Measurements from ENCODE around the gene DNAH6.

DNAH6 gene

DNA sequence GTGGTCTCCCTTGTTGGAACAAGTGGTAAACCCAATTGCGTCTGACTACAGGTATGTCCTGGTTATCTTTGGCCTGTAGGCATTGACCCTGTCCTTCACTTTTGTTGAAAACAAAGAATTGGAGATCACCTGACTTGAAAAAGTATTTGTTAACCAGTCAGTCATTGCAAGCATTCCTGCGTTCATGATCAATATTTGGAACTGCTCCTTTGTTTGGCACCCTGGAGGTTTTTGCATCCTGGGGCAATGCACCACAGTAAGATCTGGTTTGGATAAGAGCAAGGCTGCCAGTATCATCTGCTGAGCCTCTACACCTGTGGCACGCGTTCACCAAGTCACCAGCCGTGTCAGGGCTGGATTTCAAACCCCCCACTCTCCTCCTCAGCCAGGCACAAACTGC lies 115.7 kb downstream of the DNAH6 start:
- no peak for DNase-seq (ENCODE audit: low read depth in 3 of 3)

DNA sequence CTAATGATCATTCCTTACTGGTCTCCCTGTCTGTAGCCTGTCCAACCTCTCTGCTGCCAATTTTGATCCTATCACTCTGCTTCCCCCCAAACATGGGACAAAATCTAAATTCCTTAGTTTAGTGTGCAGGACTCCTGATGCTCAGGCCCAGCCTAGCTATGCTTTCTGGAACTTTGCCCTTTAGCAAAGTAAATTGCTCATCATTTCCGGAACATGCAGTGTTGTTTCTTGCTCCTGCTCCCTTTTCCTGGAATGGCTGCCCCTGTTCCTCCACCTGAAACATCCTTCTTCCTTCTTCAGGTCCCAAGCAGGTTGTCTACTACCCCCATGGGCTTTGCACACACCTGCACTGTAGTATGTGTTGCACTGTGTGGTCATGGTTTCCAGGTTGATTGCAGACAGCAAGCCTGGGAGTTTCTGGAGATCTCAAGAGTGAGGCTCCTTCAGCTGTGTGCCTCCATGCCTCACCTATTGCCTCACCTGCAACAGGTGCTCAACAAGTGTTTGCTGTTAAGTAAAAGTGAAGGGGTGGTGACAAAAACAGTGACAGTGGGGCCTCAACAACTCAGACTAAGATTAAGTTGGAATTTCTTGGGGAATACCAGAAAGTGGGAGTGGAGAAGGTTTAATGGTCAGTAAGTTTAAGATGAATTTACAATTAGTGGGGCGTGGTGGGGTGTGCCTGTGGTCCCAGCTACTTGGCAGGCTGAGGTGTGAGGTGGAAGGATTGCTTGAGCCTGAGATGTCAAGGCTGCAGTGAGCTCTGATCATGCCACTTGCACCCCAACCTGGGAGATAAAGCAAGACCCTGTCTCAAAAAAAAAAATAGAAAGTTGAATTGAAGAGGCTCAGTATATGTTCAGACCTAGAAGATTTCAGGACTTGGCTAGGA lies 120.0 kb downstream of the DNAH6 start:
- DNase-seq (ENCODE audit: low read depth in 3 of 3), result no peak

DNA sequence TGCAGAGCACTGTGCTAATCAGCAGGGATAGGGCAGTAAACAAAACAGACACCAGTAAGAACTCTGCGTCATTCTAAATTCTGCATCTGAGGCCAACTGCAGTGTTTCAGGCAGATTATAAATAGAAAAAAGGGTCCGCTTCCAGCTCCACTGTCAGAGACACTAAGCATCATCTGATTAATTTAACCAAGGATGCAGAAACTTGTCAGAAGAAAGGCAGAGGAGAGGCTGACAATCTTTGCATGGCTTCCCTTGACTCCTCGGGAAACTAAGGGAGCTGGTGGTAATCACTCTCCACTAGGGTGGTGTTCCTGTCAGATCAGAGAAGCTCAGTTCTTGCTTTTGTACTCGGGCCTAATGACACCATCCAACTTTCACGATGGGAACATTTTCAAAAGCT lies 123.5 kb downstream of the DNAH6 start:
- no peak for DNase-seq (ENCODE audit: low read depth in 3 of 3)

DNA sequence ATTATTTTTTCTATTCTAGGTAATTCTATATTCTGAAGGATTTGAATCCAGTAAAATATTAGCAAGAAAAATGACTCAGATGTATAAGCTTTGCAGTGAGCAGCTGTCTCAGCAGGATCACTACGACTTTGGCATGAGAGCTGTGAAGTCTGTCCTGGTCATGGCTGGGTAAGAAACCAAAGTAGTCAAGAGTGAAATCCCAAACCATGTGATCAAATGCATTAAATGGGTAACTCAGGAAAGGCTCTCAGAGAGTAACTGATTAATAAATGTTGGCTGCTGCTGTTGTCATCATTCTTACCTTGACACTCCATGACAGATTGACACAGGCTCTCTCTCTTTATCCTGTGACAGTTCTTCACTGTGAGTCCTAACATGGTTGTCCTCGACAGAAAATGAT lies 124.1 kb downstream of the DNAH6 start:
- no peak for DNase-seq (ENCODE audit: low read depth in 3 of 3)

DNA sequence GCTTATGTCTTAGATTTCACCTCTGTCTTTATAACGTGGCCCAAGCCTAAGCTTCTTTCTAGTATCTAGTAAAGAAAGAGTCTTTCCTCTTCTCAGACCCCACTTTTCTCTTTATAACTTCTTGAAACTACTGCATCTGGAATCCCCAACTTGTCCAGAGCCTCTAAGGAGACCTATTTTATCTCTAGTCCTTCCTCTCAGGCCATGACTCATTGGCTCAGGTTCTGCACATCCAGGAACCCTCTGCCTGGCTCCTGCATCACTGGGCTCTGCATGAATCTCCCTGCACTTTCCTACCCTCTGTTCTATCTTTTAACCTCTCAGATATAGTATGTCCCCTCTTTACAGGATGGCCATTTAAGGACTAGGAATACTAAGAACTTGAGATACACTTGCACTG lies 124.7 kb downstream of the DNAH6 start:
- DNase-seq (ENCODE audit: low read depth in 3 of 3), result no peak

DNA sequence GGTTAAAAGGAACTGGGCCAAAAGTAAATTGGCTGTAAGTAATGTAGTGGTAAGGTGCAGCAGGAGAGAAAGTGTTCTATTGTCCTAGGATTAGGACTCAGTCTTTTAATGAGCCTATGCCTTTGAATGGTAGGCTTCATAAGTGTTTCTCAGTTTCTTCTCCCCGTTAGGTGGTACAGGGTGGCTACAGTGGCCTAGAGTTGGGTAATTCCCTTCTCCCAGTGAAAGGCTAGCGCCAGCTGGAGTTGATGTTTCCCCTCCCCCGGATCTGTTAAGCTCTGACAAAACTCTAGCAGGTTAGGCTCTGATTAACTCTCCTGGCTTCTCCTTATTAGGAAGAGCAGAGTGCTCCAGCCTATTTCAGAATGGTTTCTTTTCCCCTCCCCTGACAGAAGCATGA lies 127.7 kb downstream of the DNAH6 start:
- no peak for DNase-seq (ENCODE audit: low read depth in 3 of 3)

DNA sequence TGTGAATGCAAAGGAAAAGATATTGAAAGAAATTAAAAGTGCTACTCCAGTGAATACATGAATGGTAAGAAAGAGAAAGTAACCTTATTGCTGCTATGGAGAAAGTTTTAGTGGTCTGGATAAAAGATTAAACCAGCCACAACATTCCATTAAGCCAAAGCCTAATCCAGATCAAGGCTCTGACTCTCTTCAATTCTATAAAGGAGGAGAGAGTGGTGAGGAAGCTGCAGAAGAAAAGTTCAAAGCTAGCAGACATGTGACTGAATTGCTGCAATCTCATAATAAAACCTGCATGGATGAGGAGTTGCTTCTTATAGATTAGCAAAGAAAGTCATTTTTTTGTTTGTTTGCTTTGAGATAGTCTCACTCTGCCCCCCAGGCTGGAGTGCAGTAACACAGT lies 130.2 kb downstream of the DNAH6 start:
- DNase-seq (ENCODE audit: low read depth in 3 of 3), result no peak

DNA sequence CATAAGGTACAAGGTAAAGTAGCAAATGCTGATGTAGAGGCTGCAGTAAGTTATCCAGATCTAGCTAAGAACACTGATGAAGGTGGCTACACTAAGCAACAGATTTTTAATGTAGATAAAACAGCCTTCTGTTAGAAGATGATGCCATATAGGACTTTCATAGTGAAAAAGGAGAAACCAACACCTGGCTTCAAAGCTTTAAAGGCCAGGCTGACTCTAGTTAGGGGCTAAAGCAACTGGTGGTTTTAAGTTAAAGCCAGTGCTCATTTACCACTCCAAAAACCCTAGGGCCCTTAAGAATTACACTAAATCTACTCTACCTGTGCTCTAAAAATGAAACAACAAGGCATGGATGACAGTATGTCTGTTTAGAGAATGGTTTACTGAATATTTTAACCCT lies 131.0 kb downstream of the DNAH6 start:
- DNase-seq (ENCODE audit: low read depth in 3 of 3), result no peak

DNA sequence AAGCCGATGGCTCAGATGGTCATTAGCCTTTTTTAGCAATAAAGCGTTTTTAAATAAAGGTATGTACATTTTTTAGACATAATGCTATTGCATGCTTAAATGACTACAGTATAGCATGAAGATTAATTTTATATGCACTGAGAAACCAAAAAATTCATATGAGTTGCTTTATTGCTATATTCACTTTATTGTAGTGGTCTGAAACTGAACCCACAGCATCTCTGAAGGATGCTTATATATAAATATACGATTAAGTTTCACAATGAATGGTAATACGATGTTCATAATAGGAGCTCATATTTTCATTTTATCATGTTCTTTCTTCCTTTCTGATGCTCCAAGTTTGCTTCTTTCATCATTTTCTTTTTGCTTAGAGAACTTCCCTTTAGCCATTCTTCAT lies 132.8 kb downstream of the DNAH6 start:
- DNase-seq (ENCODE audit: low read depth in 3 of 3), result no peak

DNA sequence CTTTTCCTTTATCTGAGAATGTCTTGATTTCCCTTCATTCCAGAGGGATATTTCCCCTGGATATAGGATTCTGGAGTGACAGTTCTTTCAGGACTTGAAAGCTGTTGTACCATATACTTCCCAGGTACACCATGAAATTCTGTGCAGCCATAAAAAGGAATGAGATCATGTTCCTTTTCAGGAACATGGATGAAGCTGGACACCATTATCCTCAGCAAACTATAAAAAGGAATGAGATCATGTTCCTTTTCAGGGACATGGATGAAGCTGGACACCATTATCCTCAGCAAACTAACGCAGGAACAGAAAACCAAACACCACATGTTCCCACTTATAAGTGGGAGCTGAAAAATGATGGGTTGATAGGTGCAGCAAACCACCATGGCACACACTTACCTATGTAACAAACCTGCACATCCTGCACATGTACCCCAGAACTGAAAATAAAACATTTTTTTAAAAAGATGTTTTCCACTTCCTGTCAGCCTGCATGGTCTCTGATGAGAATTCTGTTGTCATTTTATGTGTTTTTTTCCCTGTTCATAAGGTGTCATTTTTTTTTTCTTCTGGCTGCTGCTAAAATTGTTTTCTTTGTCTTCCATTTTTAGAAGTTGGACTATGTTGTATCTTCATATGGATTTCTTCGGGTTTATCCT lies 133.3 kb downstream of the DNAH6 start:
- DNase-seq (ENCODE audit: low read depth in 3 of 3), result no peak

DNA sequence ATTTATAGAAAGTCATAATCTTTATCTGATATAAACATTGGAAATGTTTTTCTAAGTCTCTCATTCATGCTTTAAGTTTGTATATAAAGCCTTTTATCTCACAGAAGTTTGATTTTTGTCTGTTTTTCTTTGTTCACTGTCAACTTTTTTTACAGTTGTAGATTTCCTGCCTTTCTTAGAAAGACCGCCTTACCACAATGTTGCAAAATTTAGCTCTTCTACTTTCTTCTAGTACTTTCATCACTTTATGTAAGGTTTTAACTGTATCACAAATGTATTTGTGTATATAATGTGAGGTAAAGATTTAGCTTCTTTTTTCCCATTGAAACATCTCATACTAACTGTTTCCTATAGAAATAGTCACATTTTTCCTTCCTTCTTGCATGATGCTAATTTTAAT lies 136.1 kb downstream of the DNAH6 start:
- DNase-seq (ENCODE audit: low read depth in 3 of 3), result no peak

DNA sequence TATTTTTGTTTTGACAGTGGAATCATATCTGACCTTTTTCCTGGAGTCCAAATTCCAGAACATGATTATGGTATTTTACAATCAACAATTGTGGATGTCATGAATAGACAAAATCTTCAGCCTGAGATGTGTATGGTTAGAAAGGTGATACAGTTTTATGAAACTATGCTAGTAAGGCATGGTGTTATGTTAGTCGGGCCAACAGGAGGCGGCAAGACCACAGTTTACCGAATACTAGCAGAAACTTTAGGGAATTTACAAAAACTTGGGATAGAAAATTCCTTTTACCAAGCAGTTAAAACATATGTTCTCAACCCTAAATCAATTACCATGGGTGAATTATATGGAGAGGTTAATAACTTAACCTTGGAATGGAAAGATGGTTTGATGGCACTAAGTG lies 137.0 kb downstream of the DNAH6 start:
- no peak for DNase-seq (ENCODE audit: low read depth in 3 of 3)

DNA sequence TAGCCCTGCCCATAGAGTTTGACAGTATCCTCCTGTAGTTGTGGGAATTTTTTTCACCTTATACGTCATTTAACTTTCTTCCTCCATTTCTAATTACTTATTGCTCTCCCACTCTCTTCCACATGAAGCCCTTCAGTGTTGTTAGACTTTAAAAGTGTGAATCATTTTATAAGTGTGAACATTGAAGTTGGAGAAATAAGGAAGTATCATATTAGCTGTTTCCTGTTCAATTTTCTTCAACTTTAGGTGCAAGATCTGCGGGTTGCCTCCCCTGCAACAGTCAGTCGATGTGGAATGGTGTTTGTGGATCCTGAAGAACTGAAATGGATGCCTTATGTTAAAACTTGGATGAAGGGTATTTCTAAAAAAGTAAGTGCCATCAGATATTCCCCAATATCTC lies 138.1 kb downstream of the DNAH6 start:
- DNase-seq (ENCODE audit: low read depth in 3 of 3), result no peak

DNA sequence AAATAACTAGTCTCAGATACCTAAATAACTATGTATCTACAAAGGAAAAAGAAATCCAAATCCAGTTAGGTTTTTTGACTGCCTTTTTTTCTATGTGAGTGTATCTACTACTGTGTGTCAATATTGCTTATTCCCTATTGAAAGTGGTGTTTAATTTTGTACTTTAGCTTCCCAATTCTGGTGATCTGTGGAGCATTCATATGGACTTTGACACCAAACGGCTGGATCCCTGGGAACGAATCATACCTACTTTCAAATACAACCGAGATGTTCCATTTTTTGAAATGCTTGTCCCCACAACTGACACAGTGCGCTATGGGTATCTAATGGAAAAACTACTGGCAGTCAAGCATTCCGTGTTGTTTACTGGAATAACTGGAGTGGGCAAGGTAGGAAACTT lies 152.8 kb downstream of the DNAH6 start:
- DNase-seq (ENCODE audit: low read depth in 3 of 3), result no peak

DNA sequence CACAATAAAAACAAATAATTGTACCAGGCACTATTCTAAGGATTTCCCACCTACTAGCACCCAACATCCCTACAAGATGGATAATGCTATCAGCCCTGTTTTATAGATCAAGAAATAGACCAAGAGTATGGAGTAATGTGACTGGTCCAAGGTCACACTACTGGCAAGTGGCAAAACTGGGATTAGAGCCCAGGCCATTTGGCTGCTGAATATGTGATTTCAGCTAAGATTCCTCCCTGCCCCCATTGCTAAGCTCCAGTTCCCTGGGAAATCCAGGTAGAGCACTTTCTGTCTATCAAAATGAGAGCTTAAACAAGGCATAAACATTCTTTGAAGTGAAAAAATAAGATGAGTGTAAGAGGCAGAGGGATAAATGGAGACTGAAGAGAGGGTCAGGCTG lies 157.8 kb downstream of the DNAH6 start:
- no peak for DNase-seq (ENCODE audit: low read depth in 3 of 3)

DNA sequence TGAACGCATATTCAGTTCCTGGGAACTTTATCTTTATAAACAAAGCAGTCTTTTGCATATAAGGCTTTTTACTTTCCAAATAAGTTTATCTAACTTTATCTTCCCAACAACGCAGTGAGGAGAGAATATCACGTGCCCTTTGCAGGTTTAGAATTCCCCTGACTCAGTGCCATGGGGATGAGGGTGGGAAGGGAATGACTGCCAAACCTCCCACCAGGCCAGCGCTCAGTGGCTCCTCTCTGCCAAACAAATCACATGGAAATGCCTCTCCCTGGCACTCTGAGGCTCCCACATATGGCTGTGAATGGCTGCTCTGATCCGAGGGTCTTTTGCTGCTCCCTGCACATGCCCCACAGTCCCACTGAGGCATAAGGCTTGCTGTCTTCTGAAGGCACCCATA lies 158.3 kb downstream of the DNAH6 start:
- DNase-seq (ENCODE audit: low read depth in 3 of 3), result no peak

DNA sequence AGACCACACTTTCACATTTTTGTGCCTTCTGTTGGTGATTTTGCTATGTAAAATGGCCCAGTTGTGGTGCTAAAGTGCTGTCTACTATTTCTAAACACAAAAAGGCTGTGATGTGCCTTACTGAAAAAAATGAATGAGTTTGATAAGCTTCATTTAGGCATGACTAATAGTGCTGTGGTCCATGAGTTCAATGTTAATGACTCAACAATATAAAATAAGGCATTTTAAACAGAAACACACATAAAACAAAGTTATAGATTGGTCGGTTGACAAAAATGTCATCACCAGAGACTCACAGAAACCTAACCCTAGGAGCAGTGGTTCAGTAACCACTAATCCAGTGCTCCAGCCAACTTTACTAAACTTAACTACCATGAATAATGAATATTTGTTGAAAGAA lies 160.0 kb downstream of the DNAH6 start:
- no peak for DNase-seq (ENCODE audit: low read depth in 3 of 3)

DNA sequence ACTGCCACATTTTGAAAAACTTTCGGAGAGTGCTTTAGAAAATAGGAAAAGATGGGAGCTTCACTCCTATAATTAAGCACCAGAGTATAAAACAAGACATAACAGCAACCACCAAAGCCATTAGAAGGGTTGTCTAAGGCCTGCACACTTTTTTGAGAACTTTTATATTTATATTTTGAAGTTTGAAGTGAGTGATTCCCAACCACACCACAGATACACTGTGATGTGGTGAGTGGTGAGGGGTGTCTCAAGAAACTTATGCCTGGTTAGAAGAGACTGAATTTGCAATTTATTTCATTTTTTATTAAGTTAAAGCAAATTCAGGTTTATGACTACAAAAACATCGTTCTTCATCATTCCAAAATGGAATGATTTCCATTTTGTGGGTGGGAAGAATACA lies 161.9 kb downstream of the DNAH6 start:
- DNase-seq (ENCODE audit: low read depth in 3 of 3), result no peak

DNA sequence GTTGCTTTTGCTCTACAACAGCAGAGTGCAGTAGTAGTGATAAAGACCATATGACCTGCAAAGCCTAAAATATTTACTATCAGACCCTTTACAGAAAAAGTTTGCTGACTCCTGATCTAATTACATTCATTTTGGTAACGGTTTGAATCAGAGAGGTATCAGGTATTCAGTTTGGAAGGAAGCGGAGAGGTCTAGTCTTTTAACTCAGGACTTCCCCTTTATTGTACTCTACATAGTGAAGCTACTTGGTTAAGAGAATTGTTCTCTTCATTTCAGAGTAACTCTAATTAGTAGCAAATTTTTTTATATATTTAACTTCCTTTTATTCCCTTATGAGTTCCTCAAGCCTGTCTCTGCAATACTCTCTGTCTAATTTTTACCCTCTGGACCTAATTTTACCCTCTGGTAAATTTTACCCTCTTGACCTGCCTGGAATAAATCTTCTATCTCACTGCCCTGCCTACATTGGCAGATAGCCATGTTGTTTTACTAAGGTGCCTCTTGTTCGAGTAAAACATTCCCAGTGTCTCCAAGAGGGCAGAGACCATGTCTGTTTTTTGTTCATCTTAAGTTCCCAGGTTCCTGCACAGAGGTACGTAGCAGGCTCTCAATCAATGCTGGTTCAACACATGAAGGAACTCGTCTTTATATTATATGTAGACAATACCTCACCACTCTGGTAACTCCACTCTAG lies 170.6 kb downstream of the DNAH6 start:
- no peak for DNase-seq (ENCODE audit: low read depth in 3 of 3)

DNA sequence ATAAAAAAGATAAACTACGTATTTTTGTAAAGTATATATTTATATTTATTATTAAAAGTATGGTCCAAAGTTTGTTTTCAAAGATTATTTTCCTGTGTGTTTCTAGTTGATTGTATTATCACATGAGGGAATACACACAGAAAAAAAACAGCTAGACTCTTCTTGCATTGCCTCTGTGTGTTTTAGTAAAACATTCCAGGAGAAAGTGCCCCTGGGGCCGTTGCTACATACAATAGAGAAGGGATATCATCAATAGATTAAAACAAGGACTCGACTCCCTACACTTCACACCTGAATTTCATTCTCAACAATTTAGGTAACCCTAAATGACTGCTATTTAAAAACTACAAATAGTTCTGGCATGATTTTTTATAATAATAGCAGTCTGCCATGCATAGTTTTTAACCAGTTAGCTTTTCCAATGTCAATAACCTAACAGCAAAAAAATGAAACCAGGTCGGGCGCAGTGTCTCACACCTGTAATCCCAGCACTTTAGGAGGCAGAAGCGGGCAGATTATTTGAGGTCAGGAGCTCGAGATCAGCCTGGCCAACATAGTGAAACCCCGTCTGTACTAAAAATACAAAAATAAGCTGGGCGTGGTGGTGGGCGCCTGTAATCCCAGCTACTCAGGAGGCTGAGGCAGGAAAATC lies 171.3 kb downstream of the DNAH6 start:
- no peak for DNase-seq (ENCODE audit: low read depth in 3 of 3)

DNA sequence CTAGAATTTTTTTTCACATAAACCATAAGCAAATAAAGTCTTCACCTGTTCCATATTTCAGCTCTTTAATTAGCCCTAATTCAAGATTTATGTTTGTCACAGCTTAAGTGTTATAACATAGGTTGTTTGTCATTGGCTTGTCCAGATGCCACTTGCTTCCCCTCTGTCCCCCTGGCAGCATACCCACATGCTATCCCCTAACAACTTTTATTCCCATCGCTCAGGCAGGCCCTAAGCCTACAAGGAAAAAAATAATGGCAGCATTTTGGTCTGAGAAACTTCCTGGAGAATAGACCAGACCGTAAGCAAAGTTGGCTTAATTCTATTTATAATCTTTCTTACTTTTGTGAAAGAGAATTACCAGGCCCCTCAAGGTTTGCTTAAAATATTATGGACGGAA lies 173.9 kb downstream of the DNAH6 start:
- DNase-seq (ENCODE audit: low read depth in 3 of 3), result no peak

DNA sequence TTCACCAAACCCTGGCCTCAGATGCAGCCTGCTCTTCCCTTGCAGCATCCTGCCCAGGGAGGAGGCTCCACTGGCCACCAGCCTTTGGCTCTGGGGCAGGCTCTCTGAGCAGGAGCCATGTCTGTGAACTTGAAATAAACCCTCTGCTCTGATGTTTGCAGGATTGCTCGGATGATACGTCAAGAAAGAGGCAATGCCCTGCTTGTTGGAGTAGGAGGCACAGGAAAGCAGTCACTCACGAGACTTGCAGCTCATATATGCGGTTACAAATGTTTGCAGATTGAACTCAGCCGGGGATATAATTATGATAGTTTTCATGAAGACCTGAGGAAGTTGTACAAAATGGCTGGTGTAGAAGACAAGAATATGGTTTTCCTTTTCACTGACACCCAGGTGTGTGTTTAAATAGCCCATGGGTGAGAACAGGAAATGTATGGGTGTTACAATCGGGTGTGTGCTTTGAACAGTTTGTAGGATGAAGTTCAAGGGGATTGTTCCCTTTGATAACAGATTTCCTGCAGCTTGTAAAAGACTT lies 177.9 kb downstream of the DNAH6 start:
- DNase-seq (ENCODE audit: low read depth in 3 of 3), result no peak

Data from stimulated activated CD4-positive, alpha-beta T cell treated with anti-CD3 and anti-CD28 coated beads, TNF-alpha, amount 100 ng/mL, for 4 hours (primary cell).